Nephron (organoid): ENCODE measurements around the gene MPP1.

ENCODE experiments used
- H3K27ac Mint-ChIP-seq, 3 experiments: 2 replicates each; pipeline ENCODE4 v1.8.0; 2020; ENCODE audit warnings: mixed read lengths in 3 of 3, mild to moderate bottlenecking in 2 of 3, moderate library complexity in 1 of 3
- H3K27me3 Mint-ChIP-seq: 2 replicates; pipeline ENCODE4 v1.8.0; 2021; ENCODE audit warnings: low read depth, mild to moderate bottlenecking, moderate library complexity, mixed read lengths
- H3K36me3 Mint-ChIP-seq: 2 replicates; pipeline ENCODE4 v1.8.0; 2020; ENCODE audit warnings: low read depth, mixed read lengths
- H3K4me1 Mint-ChIP-seq: 2 replicates; pipeline ENCODE4 v1.8.0; 2020; ENCODE audit warnings: mixed read lengths
- H3K4me3 Mint-ChIP-seq, 3 experiments: 2 replicates each; pipeline ENCODE4 v1.8.0; 2020; ENCODE audit warnings: mild to moderate bottlenecking in 3 of 3, mixed read lengths in 3 of 3, moderate library complexity in 2 of 3
- H3K9me3 Mint-ChIP-seq: 2 replicates; pipeline ENCODE4 v1.8.0; 2020; ENCODE audit warnings: mixed read lengths
- TF ChIP-seq, protein P1 (sequence below), 3 experiments: fragments of 200-600 bp; sonication (generic); IDR thresholded peaks; one replicate each; pipeline ENCODE4 v1.5.0; 2021; ENCODE audit warnings: antibody characterized with exemption in 3 of 3; ENCODE audit not compliant: unreplicated experiment in 3 of 3

Gene MPP1

GRCh38 chrX:154804957-154805695 is at the start of gene MPP1:
TSS of gene MPP1 (minus strand) at chrX:154805485. CDS start at chrX:154805373, 112 bp downstream.
- TF ChIP-seq, protein P1, sequence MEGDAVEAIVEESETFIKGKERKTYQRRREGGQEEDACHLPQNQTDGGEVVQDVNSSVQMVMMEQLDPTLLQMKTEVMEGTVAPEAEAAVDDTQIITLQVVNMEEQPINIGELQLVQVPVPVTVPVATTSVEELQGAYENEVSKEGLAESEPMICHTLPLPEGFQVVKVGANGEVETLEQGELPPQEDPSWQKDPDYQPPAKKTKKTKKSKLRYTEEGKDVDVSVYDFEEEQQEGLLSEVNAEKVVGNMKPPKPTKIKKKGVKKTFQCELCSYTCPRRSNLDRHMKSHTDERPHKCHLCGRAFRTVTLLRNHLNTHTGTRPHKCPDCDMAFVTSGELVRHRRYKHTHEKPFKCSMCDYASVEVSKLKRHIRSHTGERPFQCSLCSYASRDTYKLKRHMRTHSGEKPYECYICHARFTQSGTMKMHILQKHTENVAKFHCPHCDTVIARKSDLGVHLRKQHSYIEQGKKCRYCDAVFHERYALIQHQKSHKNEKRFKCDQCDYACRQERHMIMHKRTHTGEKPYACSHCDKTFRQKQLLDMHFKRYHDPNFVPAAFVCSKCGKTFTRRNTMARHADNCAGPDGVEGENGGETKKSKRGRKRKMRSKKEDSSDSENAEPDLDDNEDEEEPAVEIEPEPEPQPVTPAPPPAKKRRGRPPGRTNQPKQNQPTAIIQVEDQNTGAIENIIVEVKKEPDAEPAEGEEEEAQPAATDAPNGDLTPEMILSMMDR (IDR thresholded peaks at IDR 0.05; ENCODE audit: unreplicated experiment in 3 of 3): no peak
- H3K27me3 Mint-ChIP-seq: no peaks in the 10 kb centered on the region
- no peaks in the 10 kb centered on the region for H3K36me3 Mint-ChIP-seq
- H3K4me3 Mint-ChIP-seq: peak within 1 kb of the TSS; percentile 87 to 90 (median 90)
- peak within 1 kb of the TSS in 2 of 3 experiments; percentile 32 to 45 for H3K27ac Mint-ChIP-seq
- H3K4me1 Mint-ChIP-seq: peaks cover 14% of the 10 kb centered on the region
- H3K9me3 Mint-ChIP-seq: peaks cover 25% of the 10 kb centered on the region

GRCh38 chrX:154850957-154851611 is 45.8 kb upstream of the MPP1 start:
- no peaks in the 10 kb centered on the region for H3K4me1 Mint-ChIP-seq
- no peaks in the 10 kb centered on the region for H3K27me3 Mint-ChIP-seq
- no peak overlapping the region for H3K4me3 Mint-ChIP-seq
- no peak overlapping the region for H3K27ac Mint-ChIP-seq
- peaks cover 5% of the 10 kb centered on the region for H3K36me3 Mint-ChIP-seq
- TF ChIP-seq, protein P1 (IDR thresholded peaks at IDR 0.05; ENCODE audit: unreplicated experiment in 3 of 3): no peak
- H3K9me3 Mint-ChIP-seq: peaks cover 42% of the 10 kb centered on the region

DNA sequence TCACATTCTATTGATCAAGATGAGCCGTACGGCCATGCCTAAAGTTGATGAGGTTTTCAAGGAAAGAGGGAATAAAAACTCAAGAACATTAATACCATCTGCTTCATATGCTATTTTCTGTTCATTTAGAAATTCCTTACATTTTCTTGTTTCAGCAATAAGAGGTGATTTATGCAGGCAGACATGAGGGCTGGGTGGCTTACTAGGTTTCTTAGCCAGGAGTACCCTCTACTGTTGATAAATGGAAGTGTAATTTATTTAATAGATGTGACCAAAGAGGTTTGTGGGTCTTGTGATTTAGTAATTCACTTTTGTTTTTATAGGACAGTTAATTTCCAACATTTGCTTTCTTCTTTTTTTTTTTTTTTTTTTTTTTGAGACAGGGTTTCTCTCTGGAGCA is 35.6 kb upstream of the MPP1 start:
- no peaks in the 10 kb centered on the region for H3K36me3 Mint-ChIP-seq
- TF ChIP-seq, protein P1 (IDR thresholded peaks at IDR 0.05; ENCODE audit: unreplicated experiment in 3 of 3): peak in 2 of 3 experiments; percentile 19 to 26
- H3K9me3 Mint-ChIP-seq: peaks cover 19% of the 10 kb centered on the region
- no peaks in the 10 kb centered on the region for H3K27me3 Mint-ChIP-seq
- no peaks in the 10 kb centered on the region for H3K4me1 Mint-ChIP-seq
- H3K27ac Mint-ChIP-seq: no peak overlapping the region
- no peak overlapping the region for H3K4me3 Mint-ChIP-seq

GRCh38 chrX:154836163-154836562 is 30.9 kb upstream of the MPP1 start:
- Mint-ChIP-seq H3K4me1 (no peaks in the 10 kb centered on the region), H3K9me3 (peaks cover 18% of the 10 kb centered on the region), H3K36me3 (no peaks in the 10 kb centered on the region), H3K27ac (no peak overlapping the region), H3K4me3 (no peak overlapping the region), H3K27me3 (no peaks in the 10 kb centered on the region)
- TF ChIP-seq, protein P1 (IDR thresholded peaks at IDR 0.05; ENCODE audit: unreplicated experiment in 3 of 3): no peak

DNA sequence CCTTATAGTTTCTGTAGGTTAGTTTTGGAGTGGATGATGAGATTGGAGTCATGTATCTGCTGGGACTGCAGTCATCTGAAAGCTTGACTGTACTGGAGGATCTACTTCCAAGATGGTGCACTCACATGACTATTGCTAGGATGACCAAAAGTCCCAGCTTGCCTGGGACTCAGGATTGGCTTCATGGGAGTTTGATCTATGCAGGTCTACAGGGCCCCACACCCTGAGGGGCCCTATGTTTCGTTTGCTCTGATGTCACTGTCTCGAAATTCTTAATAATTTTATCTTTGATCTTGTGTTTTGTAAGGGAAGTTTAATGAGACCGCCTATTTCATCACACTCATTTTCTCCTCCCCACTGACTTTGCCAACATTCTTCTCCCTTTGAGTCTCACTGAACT is 29.3 kb upstream of the MPP1 start, which contains the start of gene SMIM9:
TSS of gene SMIM9 (minus strand) at position 101 of the 400 bp plus-strand sequence. CDS start 3,806 bp downstream, outside the sequence.
- no peaks in the 10 kb centered on the region for H3K36me3 Mint-ChIP-seq
- no peak within 1 kb of the TSS for H3K4me3 Mint-ChIP-seq
- peaks cover 16% of the 10 kb centered on the region for H3K9me3 Mint-ChIP-seq
- TF ChIP-seq, protein P1 (IDR thresholded peaks at IDR 0.05; ENCODE audit: unreplicated experiment in 3 of 3): no peak
- H3K27ac Mint-ChIP-seq: no peak within 1 kb of the TSS
- no peaks in the 10 kb centered on the region for H3K4me1 Mint-ChIP-seq
- peaks cover 4% of the 10 kb centered on the region for H3K27me3 Mint-ChIP-seq
